K562 (cell line): Measurements from ENCODE around the gene ADAM19. TPM values are rescaled to one million over a fixed set of nuclear protein-coding genes. Genes with fewer than 3 reads are reported as not detected.

Source experiments
- CREB5 ChIP-seq: fragments of 250-450 bp; sonication (Bioruptor Pico); IDR thresholded peaks from 2 replicates; pipeline ENCODE4 v1.5.0; 2020; ENCODE audit warnings: mild to moderate bottlenecking
- L3MBTL2 ChIP-seq: fragments of 450-650 bp; IDR thresholded peaks from 2 replicates; pipeline ENCODE4 v1.6.1; 2016; ENCODE audit warnings: mild to moderate bottlenecking, moderate library complexity
- MTF1 ChIP-seq: fragments of 250-450 bp; sonication (Bioruptor Pico); IDR thresholded peaks from 2 replicates; pipeline ENCODE4 v1.9.0; 2021; ENCODE audit warnings: moderate library complexity, mild to moderate bottlenecking, inconsistent platforms, borderline replicate concordance
- NCOA1 ChIP-seq: fragments of 450-650 bp; IDR thresholded peaks from 2 replicates; pipeline ENCODE4 v1.6.1; 2016; ENCODE audit warnings: low read depth
- NEUROD1 ChIP-seq: fragments of 150-350 bp; IDR thresholded peaks from 2 replicates; pipeline ENCODE4 v1.6.1; 2014; ENCODE audit warnings: borderline replicate concordance, low read length, low read depth; ENCODE audit not compliant: partially characterized antibody
- SMARCA4 ChIP-seq: fragments of 450-650 bp; IDR thresholded peaks from 2 replicates; pipeline ENCODE4 v1.6.1; 2016
- YY1 ChIP-seq, 3 experiments: IDR thresholded peaks; 2 replicates each; pipeline ENCODE4 v1.6.1; 2011; ENCODE audit warnings: low read length in 2 of 3, mild to moderate bottlenecking in 2 of 3, moderate library complexity in 2 of 3, borderline replicate concordance in 1 of 3, control low read depth in 1 of 3, low read depth in 1 of 3; ENCODE audit not compliant: insufficient read depth in 3 of 3, insufficient replicate concordance in 2 of 3, control insufficient read depth in 1 of 3, insufficient read length in 1 of 3; ENCODE audit errors: extremely low read depth in 1 of 3
- ZMIZ1 ChIP-seq, 2 experiments: fragments of 150-350 bp in 1 of 2; IDR thresholded peaks; 2 replicates each; pipeline ENCODE4 v1.6.1; 2012 to 2016; ENCODE audit warnings: low read depth in 2 of 2, low read length in 2 of 2, mild to moderate bottlenecking in 1 of 2, moderate library complexity in 1 of 2
- ZNF23 ChIP-seq: fragments of 250-450 bp; sonication (Bioruptor Pico); IDR thresholded peaks from 2 replicates; pipeline ENCODE4 v1.4.0; 2020; ENCODE audit warnings: mild to moderate bottlenecking
- ZNF280A ChIP-seq: fragments of 450-650 bp; IDR thresholded peaks from 2 replicates; pipeline ENCODE4 v1.6.1; 2018; ENCODE audit warnings: mild to moderate bottlenecking, low read depth; ENCODE audit not compliant: partially characterized antibody
- ZNF398 ChIP-seq: fragments of 250-450 bp; sonication (Bioruptor Pico); IDR thresholded peaks from 2 replicates; pipeline ENCODE4 v1.8.0; 2021; ENCODE audit warnings: moderate library complexity, mild to moderate bottlenecking, inconsistent platforms
- ZNF518B ChIP-seq: fragments of 250-450 bp; sonication (Bioruptor Pico); IDR thresholded peaks from 2 replicates; pipeline ENCODE4 v1.5.0; 2021; ENCODE audit warnings: mild to moderate bottlenecking, moderate library complexity
- polyA plus RNA-seq, 8 experiments: library from polyadenylated mRNA; depleted of rRNA in 4 of 8; stranded (reverse) in 5 of 8; unstranded in 3 of 8; fragments of >200 nt; fragmentation: Nextera tagmentation in 2 of 8; fragmentation: Illumina TruSeq in 1 of 8; extraction: Ambion mirVana in 2 of 8; extraction: Trizol in 1 of 8; gene quantifications; 2 replicates each; pipeline versions ENCODE4 v1.2.1 to v1.2.3, GENCODE V29; 2011 to 2014; ENCODE audit warnings: inconsistent platforms in 1 of 8, missing spikeins in 1 of 8
- total RNA-seq, 7 experiments: library from RNA; depleted of rRNA in 6 of 7; stranded (reverse); fragments of >200 nt in 6 of 7; fragmentation: Illumina TruSeq in 2 of 7; extraction: Trizol in 2 of 7; gene quantifications; 2 replicates each; pipeline versions ENCODE4 v1.2.1 to v1.2.3, GENCODE V29; 2011 to 2021; ENCODE audit warnings: low replicate concordance in 1 of 7

ADAM19 gene
- total and polyA plus RNA-seq, 9 of the 15 experiments (the other 6 are each of a cell fraction or from before 2014, with no cell fraction given) = 0.11 to 1.1 (median 0.43) TPM

- TF ChIP-seq ZMIZ1 (IDR thresholded peaks at IDR 0.05; ENCODE audit: low read depth in 2 of 2, low read length in 2 of 2) (no peak), NEUROD1 (no peak), L3MBTL2 (0 out of 2 replicates have a peak, but pooled peaks have one; percentile 11), ZNF280A (no peak), ZNF518B (no peak), ZNF398 (CRISPR knock-in tag) (no peak), ZNF23 (CRISPR knock-in tag) (no peak), NCOA1 (no peak), YY1 (IDR thresholded peaks at IDR 0.05; ENCODE audit: borderline replicate concordance in 1 of 3, control insufficient read depth in 1 of 3, extremely low read depth in 1 of 3, insufficient read depth in 3 of 3, insufficient read length in 1 of 3, insufficient replicate concordance in 2 of 3, low read depth in 1 of 3, low read length in 2 of 3) (no peak), SMARCA4 (peak; percentile 57; the same call in 1 of the 2 replicates), CREB5 (no peak), MTF1 (CRISPR knock-in tag) (no peak)
Measured at GRCh38 chr5:157571357-157571827, 4.2 kb downstream of the ADAM19 start (continued).
